ENCODE data around the gene SH3PXD2A. TPM values are rescaled to one million over a fixed set of nuclear protein-coding genes. Genes with fewer than 3 reads are reported as not detected.

SH3PXD2A gene
- total RNA-seq, 1 donor from 2014 or later = 38.6 TPM

DNA sequence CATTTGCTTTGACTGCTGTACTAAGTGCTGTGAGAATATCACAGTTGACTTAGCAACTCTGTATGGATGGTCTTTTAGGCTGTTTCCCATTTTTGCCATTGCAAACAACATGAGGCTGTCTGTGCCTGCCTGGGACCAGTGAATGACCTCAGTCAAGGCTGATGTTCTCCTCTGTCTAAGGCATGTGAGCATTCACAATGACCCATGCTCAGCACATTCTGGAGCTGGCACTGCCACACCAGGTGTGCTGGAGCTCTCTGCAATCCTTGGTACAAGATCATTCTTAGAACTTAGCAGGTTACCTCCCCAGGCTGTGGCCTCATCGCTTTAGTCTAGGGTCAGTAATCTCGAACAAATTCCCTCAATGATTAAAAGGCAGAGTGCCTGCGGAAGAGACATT lies 61.9 kb downstream of the SH3PXD2A start:
- Mint-ChIP-seq H3K4me1 (ENCODE audit: unreplicated experiment) (peaks cover 41% of the 10 kb centered on the region), H3K27me3 (no peaks in the 10 kb centered on the region), H3K4me3 (no peak overlapping the region), H3K36me3 (peaks cover 6% of the 10 kb centered on the region), H3K27ac (peak overlapping the region; percentile 91), H3K9me3 (no peaks in the 10 kb centered on the region)
- no peak for DNase-seq (ENCODE audit: extremely low spot score, unreplicated experiment)
- TF ChIP-seq, protein P1, sequence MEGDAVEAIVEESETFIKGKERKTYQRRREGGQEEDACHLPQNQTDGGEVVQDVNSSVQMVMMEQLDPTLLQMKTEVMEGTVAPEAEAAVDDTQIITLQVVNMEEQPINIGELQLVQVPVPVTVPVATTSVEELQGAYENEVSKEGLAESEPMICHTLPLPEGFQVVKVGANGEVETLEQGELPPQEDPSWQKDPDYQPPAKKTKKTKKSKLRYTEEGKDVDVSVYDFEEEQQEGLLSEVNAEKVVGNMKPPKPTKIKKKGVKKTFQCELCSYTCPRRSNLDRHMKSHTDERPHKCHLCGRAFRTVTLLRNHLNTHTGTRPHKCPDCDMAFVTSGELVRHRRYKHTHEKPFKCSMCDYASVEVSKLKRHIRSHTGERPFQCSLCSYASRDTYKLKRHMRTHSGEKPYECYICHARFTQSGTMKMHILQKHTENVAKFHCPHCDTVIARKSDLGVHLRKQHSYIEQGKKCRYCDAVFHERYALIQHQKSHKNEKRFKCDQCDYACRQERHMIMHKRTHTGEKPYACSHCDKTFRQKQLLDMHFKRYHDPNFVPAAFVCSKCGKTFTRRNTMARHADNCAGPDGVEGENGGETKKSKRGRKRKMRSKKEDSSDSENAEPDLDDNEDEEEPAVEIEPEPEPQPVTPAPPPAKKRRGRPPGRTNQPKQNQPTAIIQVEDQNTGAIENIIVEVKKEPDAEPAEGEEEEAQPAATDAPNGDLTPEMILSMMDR (conservative IDR thresholded peaks at IDR 0.05) = no peak

DNA sequence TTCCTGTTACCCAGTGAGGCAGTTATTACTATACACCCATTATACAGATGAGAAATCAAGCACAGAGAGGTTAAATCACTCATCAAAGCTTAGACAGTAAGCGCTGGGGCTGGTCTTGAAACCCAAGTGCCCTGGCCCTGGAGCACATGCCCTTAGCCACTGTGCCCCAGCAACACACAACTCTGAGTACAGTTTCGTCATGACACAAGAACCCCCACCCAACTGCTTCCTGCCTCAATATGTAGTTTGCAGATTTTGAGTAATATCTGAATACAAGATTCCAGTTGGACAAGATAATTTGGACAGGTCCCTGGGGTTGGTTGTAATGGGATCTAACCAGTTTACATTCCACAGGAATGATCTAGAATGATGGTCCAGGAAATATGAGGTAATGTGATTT lies 62.8 kb downstream of the SH3PXD2A start:
- DNase-seq (ENCODE audit: extremely low spot score, unreplicated experiment) = no peak
- Mint-ChIP-seq H3K27me3 (no peaks in the 10 kb centered on the region), H3K4me1 (ENCODE audit: unreplicated experiment) (peaks cover 41% of the 10 kb centered on the region), H3K36me3 (peaks cover 6% of the 10 kb centered on the region), H3K4me3 (peak overlapping the region; percentile 44), H3K27ac (peak overlapping the region; percentile 91), H3K9me3 (no peaks in the 10 kb centered on the region)
- TF ChIP-seq, protein P1 (conservative IDR thresholded peaks at IDR 0.05) = no peak

DNA sequence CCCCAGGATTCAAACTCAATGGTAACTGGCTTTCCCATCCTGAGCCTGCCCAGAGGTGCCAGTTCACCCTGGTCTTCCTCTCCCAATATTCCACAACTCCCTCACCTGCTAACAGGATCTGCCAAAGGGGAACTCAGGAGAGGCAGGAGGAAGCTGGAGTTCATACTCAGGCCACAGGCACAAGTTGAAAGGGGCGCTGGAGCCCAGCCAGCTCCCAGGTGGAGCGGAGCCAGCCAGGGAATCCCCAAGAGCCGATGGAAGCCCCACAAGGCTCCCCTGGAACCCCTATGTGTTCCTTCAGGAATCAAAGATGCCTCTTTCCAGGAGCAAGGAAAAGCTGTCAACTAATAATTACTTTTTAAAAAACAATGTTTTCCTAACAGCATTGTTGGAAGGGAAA lies 63.5 kb downstream of the SH3PXD2A start:
- peak overlapping the region; percentile 91 for H3K27ac Mint-ChIP-seq
- H3K9me3 Mint-ChIP-seq = no peaks in the 10 kb centered on the region

DNA sequence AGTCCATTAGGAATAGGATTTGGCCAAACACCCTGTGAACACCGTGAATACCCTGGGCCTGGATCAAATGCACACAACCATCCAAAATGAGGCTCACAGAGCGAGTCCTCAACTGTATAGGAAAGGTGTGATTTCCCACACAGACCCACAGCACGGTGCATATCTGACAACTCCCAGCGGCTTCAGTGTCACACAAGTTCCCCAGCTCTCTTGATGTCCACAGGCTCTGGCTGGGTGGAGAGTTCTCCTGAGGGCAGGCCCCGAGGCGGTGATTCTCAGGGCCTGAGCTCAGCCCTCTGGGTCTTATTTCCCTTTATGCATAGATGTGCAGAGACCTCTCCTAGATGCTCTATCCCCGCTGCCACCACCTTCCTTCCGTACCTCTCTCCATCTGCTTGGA lies 64.1 kb downstream of the SH3PXD2A start:
- TF ChIP-seq, protein P1 (conservative IDR thresholded peaks at IDR 0.05) = no peak
- Mint-ChIP-seq H3K27ac (peak overlapping the region; percentile 98), H3K4me3 (no peak overlapping the region), H3K9me3 (no peaks in the 10 kb centered on the region), H3K4me1 (ENCODE audit: unreplicated experiment) (peaks cover 39% of the 10 kb centered on the region), H3K36me3 (peaks cover 6% of the 10 kb centered on the region), H3K27me3 (no peaks in the 10 kb centered on the region)
- no peak for DNase-seq (ENCODE audit: extremely low spot score, unreplicated experiment)

More for the DNA sequence above, 63.5 kb downstream of the SH3PXD2A start:
- no peak for DNase-seq (ENCODE audit: extremely low spot score, unreplicated experiment)
- Mint-ChIP-seq H3K27me3 (no peaks in the 10 kb centered on the region), H3K4me3 (no peak overlapping the region), H3K4me1 (ENCODE audit: unreplicated experiment) (peaks cover 41% of the 10 kb centered on the region), H3K36me3 (peaks cover 6% of the 10 kb centered on the region)
- TF ChIP-seq, protein P1 (conservative IDR thresholded peaks at IDR 0.05) = no peak

DNA sequence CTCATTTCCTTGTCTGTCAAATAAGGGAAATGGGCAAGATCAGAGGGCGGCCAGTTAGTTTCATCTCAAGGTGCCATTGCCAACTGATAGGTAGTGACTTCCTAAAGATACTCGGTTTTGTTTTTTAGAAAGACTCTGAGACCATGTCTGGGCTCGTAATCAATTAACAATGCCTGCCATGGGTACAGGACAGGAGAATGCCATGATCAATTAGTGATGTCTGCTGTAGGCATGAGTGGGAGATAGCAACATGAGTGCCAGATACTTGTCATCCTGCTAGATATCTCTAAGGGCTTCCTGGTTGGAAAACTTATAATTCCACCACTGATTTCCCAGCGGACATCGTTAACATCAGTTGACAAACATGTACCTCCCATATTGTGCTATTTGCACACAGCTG lies 64.8 kb downstream of the SH3PXD2A start:
- H3K4me1 Mint-ChIP-seq (ENCODE audit: unreplicated experiment) = peaks cover 39% of the 10 kb centered on the region
- no peaks in the 10 kb centered on the region for H3K27me3 Mint-ChIP-seq
- no peaks in the 10 kb centered on the region for H3K9me3 Mint-ChIP-seq
- DNase-seq (ENCODE audit: extremely low spot score, unreplicated experiment) = no peak
- H3K4me3 Mint-ChIP-seq = no peak overlapping the region
- TF ChIP-seq, protein P1 (conservative IDR thresholded peaks at IDR 0.05) = no peak
- H3K36me3 Mint-ChIP-seq = peaks cover 6% of the 10 kb centered on the region
- H3K27ac Mint-ChIP-seq = peak overlapping the region; percentile 98

DNA sequence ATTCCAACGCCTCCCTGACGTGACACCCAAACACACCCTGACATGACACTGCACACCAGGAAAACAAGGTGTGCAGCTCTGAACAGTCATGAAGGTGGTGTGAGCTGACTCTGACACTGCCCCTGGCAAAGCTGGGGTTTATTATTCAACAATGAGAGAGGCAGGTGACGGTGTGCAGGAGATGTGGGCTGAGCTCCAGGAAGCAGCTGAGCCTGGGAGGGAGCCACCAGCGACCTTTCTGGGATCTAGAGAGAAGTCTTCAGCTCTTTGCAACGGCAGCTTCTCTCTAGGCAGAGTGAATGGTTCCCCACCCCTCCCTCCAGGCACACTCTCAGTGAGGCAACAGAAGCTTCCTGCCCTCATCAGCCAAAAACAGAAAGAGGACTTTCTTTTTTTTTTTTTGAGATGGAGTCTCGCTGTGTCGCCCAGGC lies 65.6 kb downstream of the SH3PXD2A start:
- Mint-ChIP-seq H3K27me3 (no peaks in the 10 kb centered on the region), H3K4me1 (ENCODE audit: unreplicated experiment) (peaks cover 35% of the 10 kb centered on the region), H3K9me3 (no peaks in the 10 kb centered on the region), H3K4me3 (peak overlapping the region; percentile 62), H3K27ac (peak overlapping the region; percentile 98), H3K36me3 (peaks cover 3% of the 10 kb centered on the region)
- DNase-seq (ENCODE audit: extremely low spot score, unreplicated experiment) = no peak
- TF ChIP-seq, protein P1 (conservative IDR thresholded peaks at IDR 0.05) = no peak

All from type B pancreatic cell (in vitro differentiated cells).